Nephron progenitor cell (in vitro differentiated cells): ENCODE results near the gene CHD9NB.
A peak's percentile ranks its signal among the peaks of the same experiment; 100 is the strongest.
"Not testable (repeated sequence)": the region's sequence is repeated elsewhere in the genome, so short reads cannot be mapped to it uniquely, and the experiment has no call there.

Experiments
- DNase-seq: peaks from one replicate; pipeline ENCODE4 v3.0.0; 2021
- H3K27ac Mint-ChIP-seq: 2 replicates; pipeline ENCODE4 v1.8.0; 2021; ENCODE audit warnings: mild to moderate bottlenecking, moderate library complexity, mixed read lengths
- H3K27me3 Mint-ChIP-seq: 2 replicates; pipeline ENCODE4 v1.8.0; 2021; ENCODE audit warnings: mild to moderate bottlenecking, low read depth, mixed read lengths; ENCODE audit not compliant: poor library complexity
- H3K36me3 Mint-ChIP-seq: 2 replicates; pipeline ENCODE4 v1.8.0; 2021; ENCODE audit warnings: low read depth, mixed read lengths
- H3K4me1 Mint-ChIP-seq: 2 replicates; pipeline ENCODE4 v1.8.0; 2021; ENCODE audit warnings: mixed read lengths
- H3K4me3 Mint-ChIP-seq: 2 replicates; pipeline ENCODE4 v1.8.0; 2021; ENCODE audit warnings: mild to moderate bottlenecking, moderate library complexity, mixed read lengths
- H3K9me3 Mint-ChIP-seq: 2 replicates; pipeline ENCODE4 v1.8.0; 2021; ENCODE audit warnings: mild to moderate bottlenecking, moderate library complexity, mixed read lengths
- TF ChIP-seq, protein P1 (sequence below): fragments of 200-600 bp; sonication (generic); IDR thresholded peaks from 2 replicates; pipeline ENCODE4 v1.5.0; 2021; ENCODE audit warnings: antibody characterized with exemption

CHD9NB gene

DNA sequence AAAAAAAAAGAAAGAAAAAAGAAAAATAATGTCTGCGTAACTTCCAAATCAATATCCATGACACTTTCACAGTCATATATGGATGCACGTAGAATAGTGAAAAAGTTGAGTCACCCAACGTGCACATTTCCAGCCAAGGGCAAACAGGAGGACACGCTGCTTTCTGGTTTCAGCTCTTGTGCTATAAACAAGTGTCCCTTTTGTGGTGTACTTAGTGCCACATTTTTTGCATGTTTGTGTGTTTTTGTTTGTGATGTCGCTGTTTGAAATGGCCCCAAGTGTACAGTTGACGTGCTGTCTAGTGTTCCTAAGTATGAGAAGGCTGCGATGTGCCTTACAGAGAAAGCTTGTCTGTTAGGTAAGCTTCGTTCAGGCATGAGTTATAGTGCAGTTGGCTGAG lies 5.0 kb upstream of the CHD9NB start:
- Mint-ChIP-seq H3K4me1 (peaks cover 46% of the 10 kb centered on the region), H3K4me3 (no peak overlapping the region), H3K9me3 (no peaks in the 10 kb centered on the region), H3K36me3 (no peaks in the 10 kb centered on the region), H3K27ac (no peak overlapping the region), H3K27me3 (peaks cover 5% of the 10 kb centered on the region)
- DNase-seq = no peak
- TF ChIP-seq, protein P1, sequence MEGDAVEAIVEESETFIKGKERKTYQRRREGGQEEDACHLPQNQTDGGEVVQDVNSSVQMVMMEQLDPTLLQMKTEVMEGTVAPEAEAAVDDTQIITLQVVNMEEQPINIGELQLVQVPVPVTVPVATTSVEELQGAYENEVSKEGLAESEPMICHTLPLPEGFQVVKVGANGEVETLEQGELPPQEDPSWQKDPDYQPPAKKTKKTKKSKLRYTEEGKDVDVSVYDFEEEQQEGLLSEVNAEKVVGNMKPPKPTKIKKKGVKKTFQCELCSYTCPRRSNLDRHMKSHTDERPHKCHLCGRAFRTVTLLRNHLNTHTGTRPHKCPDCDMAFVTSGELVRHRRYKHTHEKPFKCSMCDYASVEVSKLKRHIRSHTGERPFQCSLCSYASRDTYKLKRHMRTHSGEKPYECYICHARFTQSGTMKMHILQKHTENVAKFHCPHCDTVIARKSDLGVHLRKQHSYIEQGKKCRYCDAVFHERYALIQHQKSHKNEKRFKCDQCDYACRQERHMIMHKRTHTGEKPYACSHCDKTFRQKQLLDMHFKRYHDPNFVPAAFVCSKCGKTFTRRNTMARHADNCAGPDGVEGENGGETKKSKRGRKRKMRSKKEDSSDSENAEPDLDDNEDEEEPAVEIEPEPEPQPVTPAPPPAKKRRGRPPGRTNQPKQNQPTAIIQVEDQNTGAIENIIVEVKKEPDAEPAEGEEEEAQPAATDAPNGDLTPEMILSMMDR = no peak

- DNase-seq = no peak
- Mint-ChIP-seq H3K4me3 (peak overlapping the region; percentile 18), H3K4me1 (peaks cover 38% of the 10 kb centered on the region)
Observed at GRCh38 chr16:53056392-53056881, 3.7 kb upstream of the CHD9NB start.

GRCh38 chr16:53055541-53056391 lies 3.1 kb upstream of the CHD9NB start:
- Mint-ChIP-seq H3K27me3 (peaks cover 5% of the 10 kb centered on the region), H3K27ac (peak overlapping the region; percentile 97), H3K9me3 (no peaks in the 10 kb centered on the region), H3K4me1 (peaks cover 34% of the 10 kb centered on the region), H3K4me3 (peak overlapping the region; percentile 90), H3K36me3 (no peaks in the 10 kb centered on the region)
- TF ChIP-seq, protein P1 = no peak
- no peak for DNase-seq

More at GRCh38 chr16:53056392-53056881, 3.7 kb upstream of the CHD9NB start:
- H3K36me3 Mint-ChIP-seq = no peaks in the 10 kb centered on the region
- no peaks in the 10 kb centered on the region for H3K9me3 Mint-ChIP-seq
- H3K27me3 Mint-ChIP-seq = peaks cover 5% of the 10 kb centered on the region
- TF ChIP-seq, protein P1 = no peak
- H3K27ac Mint-ChIP-seq = no peak overlapping the region

DNA sequence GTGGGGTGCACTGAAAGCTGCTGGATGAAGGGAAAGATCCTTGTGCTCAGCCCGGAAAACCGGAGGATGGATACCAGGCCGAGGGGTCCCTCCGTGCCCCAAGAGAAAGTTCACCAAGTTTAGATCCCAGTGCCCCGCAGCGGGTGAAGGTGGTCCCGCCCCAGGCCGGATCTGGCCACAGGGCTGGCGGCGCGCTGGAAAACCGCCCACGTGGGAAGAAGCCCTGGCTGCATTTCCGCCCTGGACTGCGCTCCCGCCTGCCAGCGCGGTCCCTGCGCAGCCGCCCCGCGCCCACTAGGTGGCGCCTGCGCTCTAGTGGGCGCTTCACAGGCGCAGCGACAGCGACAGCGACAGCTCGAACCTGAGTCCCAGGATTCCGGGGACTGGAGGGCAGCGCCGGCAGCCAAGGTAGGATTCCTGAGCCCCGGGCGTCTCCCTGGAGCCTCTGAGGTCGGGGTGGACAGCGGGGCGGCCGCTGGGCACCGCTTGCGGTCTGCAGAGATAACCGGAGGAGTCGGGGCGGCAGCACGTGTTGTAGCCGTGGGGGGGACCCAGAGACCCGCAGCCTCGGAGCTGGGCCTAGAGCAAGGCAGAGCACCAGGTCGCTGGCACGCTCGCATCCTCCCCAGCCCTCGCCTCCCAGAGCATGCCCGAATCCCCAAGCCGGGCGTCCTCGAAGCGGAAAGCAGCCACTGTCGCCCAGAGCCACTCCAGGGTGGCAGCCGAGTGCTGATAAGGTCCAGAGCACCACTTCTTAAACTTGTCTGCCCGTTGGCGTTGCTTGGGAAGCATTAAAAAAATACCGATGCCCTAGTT lies 2.2 kb upstream of the CHD9NB start, which contains the start of gene CHD9:
TSS of gene CHD9 (plus strand) at position 322 of the 816 bp plus-strand sequence. CDS start 101,099 bp downstream, outside the sequence.
- TF ChIP-seq, protein P1 = peak; percentile 98
- Mint-ChIP-seq H3K9me3 (no peaks in the 10 kb centered on the region), H3K27ac (peak within 1 kb of the TSS; percentile 97), H3K4me3 (peak within 1 kb of the TSS; percentile 90), H3K4me1 (peaks cover 34% of the 10 kb centered on the region), H3K36me3 (no peaks in the 10 kb centered on the region), H3K27me3 (peaks cover 5% of the 10 kb centered on the region)
- peak; percentile 86 for DNase-seq

DNA sequence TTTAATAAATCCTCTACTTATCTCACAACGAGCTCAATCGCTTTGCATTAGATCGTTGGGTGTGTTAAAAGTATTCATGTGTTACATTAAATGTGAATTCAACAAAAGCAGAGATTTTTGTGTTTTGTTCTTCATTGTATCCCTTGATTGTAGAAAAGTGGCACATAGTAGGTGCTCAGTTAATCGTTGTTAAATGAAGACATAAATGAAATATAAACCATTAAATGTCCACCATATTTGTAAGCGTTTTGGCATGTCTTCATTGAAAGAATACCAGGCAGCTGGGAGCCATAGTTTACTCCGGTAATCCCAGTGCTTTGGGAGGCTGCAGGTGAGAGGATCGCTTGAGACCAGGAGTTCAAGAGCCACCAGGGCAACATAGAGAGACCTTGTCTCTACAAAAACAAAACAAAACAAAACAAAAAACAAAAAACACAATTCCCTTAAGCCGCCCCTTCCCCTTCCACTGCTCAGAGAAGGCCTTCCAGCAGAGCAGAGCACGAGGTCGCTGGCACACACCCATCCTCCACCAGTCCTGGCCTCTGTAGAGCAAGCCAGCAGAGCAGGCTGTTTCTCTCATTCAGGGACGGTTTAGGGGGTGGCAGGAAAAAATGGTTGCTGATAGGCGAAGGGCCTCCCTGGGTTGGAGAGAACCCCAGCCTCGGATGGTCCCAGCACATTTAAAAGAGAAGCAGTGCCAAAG lies 1.4 kb upstream of the CHD9NB start:
- no peak overlapping the region for H3K27ac Mint-ChIP-seq
- no peaks in the 10 kb centered on the region for H3K9me3 Mint-ChIP-seq
- peak overlapping the region; percentile 71 for H3K4me3 Mint-ChIP-seq
- peaks cover 33% of the 10 kb centered on the region for H3K4me1 Mint-ChIP-seq
- H3K36me3 Mint-ChIP-seq = no peaks in the 10 kb centered on the region
- DNase-seq = no peak
- TF ChIP-seq, protein P1 = no peak
- H3K27me3 Mint-ChIP-seq = peaks cover 5% of the 10 kb centered on the region

- not testable (repeated sequence) for DNase-seq, H3K27ac Mint-ChIP-seq, H3K27me3 Mint-ChIP-seq, H3K4me3 Mint-ChIP-seq, H3K36me3 Mint-ChIP-seq
- Mint-ChIP-seq H3K9me3 (peaks cover 12% of the 10 kb centered on the region), H3K4me1 (peaks cover 12% of the 10 kb centered on the region)
Observed at GRCh38 chr16:53051255-53051654, 1.4 kb downstream of the CHD9NB start.
